Neural crest cell (in vitro differentiated cells): Measurements from ENCODE around the gene FRMD8. TPM values are rescaled to one million over a fixed set of nuclear protein-coding genes. Genes with fewer than 3 reads are reported as not detected.

Experiments used
- DNase-seq: peaks from one replicate; pipeline ENCODE4 v3.0.0; 2021; ENCODE audit warnings: low read depth, mixed read lengths, low spot score
- H3K27ac Mint-ChIP-seq: one replicate; pipeline ENCODE4 v1.8.0; 2021; ENCODE audit warnings: mild to moderate bottlenecking, mixed read lengths; ENCODE audit not compliant: unreplicated experiment
- H3K27me3 Mint-ChIP-seq: 2 replicates; pipeline ENCODE4 v1.8.0; 2021; ENCODE audit warnings: low read depth, mild to moderate bottlenecking, mixed read lengths
- H3K36me3 Mint-ChIP-seq: 2 replicates; pipeline ENCODE4 v1.8.0; 2021; ENCODE audit warnings: low read depth, mild to moderate bottlenecking, mixed read lengths
- H3K4me1 Mint-ChIP-seq: 2 replicates; pipeline ENCODE4 v1.8.0; 2021; ENCODE audit warnings: mixed read lengths
- H3K4me3 Mint-ChIP-seq: one replicate; pipeline ENCODE4 v1.8.0; 2021; ENCODE audit warnings: mild to moderate bottlenecking, mixed read lengths
- H3K9me3 Mint-ChIP-seq: 2 replicates; pipeline ENCODE4 v1.8.0; 2021; ENCODE audit warnings: mixed read lengths
- CTCF ChIP-seq: fragments of 200-600 bp; sonication (generic); conservative IDR thresholded peaks from 2 replicates; pipeline ENCODE4 v1.5.0; 2021; ENCODE audit warnings: antibody characterized with exemption, mild to moderate bottlenecking
- total RNA-seq: library from RNA; stranded (reverse); gene quantifications from 2 replicates; pipeline ENCODE4 v1.2.1, GENCODE V29; 2021

Gene FRMD8
- total RNA-seq, 1 donor from 2014 or later, result 29.0 TPM

GRCh38 chr11:65432686-65433582 lies 46.5 kb downstream of the FRMD8 start:
- H3K27ac Mint-ChIP-seq, result no peak overlapping the region
- H3K4me3 Mint-ChIP-seq, result no peak overlapping the region
- no peaks in the 10 kb centered on the region for H3K27me3 Mint-ChIP-seq
- DNase-seq, result no peak
- peak; percentile 53 for TF ChIP-seq CTCF
- peaks cover 24% of the 10 kb centered on the region for H3K4me1 Mint-ChIP-seq
- H3K36me3 Mint-ChIP-seq, result no peaks in the 10 kb centered on the region
- H3K9me3 Mint-ChIP-seq, result no peaks in the 10 kb centered on the region

GRCh38 chr11:65433657-65434056 lies 47.2 kb downstream of the FRMD8 start:
- H3K36me3 Mint-ChIP-seq, result no peaks in the 10 kb centered on the region
- no peak for TF ChIP-seq CTCF
- no peaks in the 10 kb centered on the region for H3K9me3 Mint-ChIP-seq
- no peaks in the 10 kb centered on the region for H3K27me3 Mint-ChIP-seq
- no peak overlapping the region for H3K4me3 Mint-ChIP-seq
- DNase-seq, result no peak
- no peak overlapping the region for H3K27ac Mint-ChIP-seq
- peaks cover 19% of the 10 kb centered on the region for H3K4me1 Mint-ChIP-seq

GRCh38 chr11:65434057-65434666 lies 47.7 kb downstream of the FRMD8 start:
- Mint-ChIP-seq H3K27ac (no peak overlapping the region), H3K27me3 (no peaks in the 10 kb centered on the region)
- no peak for DNase-seq

GRCh38 chr11:65434667-65435410 lies 48.4 kb downstream of the FRMD8 start:
- Mint-ChIP-seq H3K4me3 (no peak overlapping the region), H3K27ac (no peak overlapping the region), H3K27me3 (no peaks in the 10 kb centered on the region), H3K4me1 (peaks cover 10% of the 10 kb centered on the region), H3K36me3 (no peaks in the 10 kb centered on the region), H3K9me3 (no peaks in the 10 kb centered on the region)
- no peak for DNase-seq
- TF ChIP-seq CTCF, result no peak

More at GRCh38 chr11:65434057-65434666, 47.7 kb downstream of the FRMD8 start:
- no peak for TF ChIP-seq CTCF
- H3K36me3 Mint-ChIP-seq, result no peaks in the 10 kb centered on the region
- H3K4me3 Mint-ChIP-seq, result no peak overlapping the region
- H3K4me1 Mint-ChIP-seq, result peaks cover 17% of the 10 kb centered on the region
- H3K9me3 Mint-ChIP-seq, result no peaks in the 10 kb centered on the region

GRCh38 chr11:65435411-65435931 lies 49.0 kb downstream of the FRMD8 start:
- Mint-ChIP-seq H3K36me3 (no peaks in the 10 kb centered on the region), H3K9me3 (no peaks in the 10 kb centered on the region)

More at GRCh38 chr11:65435411-65435931, 49.0 kb downstream of the FRMD8 start:
- no peak for TF ChIP-seq CTCF
- no peaks in the 10 kb centered on the region for H3K27me3 Mint-ChIP-seq
- H3K4me1 Mint-ChIP-seq, result peaks cover 4% of the 10 kb centered on the region
- no peak overlapping the region for H3K4me3 Mint-ChIP-seq
- H3K27ac Mint-ChIP-seq, result no peak overlapping the region
- no peak for DNase-seq
